HEK293 (cell line): Measurements from ENCODE around the gene DUS3L.

Experiments used
- GLI2 ChIP-seq: fragments of 450-650 bp; formaldehyde crosslinking; IDR thresholded peaks from 2 replicates; pipeline ENCODE4; 2017; ENCODE audit warnings: missing biosample characterization, missing genetic modification characterization, low read depth, borderline replicate concordance
- GLI4 ChIP-seq: fragments of 450-650 bp; formaldehyde crosslinking; IDR thresholded peaks from 2 replicates; pipeline ENCODE4 v1.5.1; 2016; ENCODE audit warnings: missing biosample characterization, missing genetic modification characterization
- KLF9 ChIP-seq: fragments of 450-650 bp; formaldehyde crosslinking; IDR thresholded peaks from 2 replicates; pipeline ENCODE4 v1.5.1; 2016; ENCODE audit warnings: missing biosample characterization, missing genetic modification characterization, low read depth
- SP3 ChIP-seq: fragments of 450-650 bp; formaldehyde crosslinking; IDR thresholded peaks from 2 replicates; pipeline ENCODE4 v1.5.1; 2016; ENCODE audit warnings: missing biosample characterization, missing genetic modification characterization
- TCF7L2 ChIP-seq: IDR thresholded peaks from 2 replicates; pipeline ENCODE4 v1.6.1; 2011; ENCODE audit warnings: low read depth, mild to moderate bottlenecking, inconsistent platforms, low read length, moderate library complexity, borderline replicate concordance
- YY2 ChIP-seq: fragments of 450-650 bp; formaldehyde crosslinking; IDR thresholded peaks from 2 replicates; pipeline ENCODE4 v1.5.1; 2016; ENCODE audit warnings: missing biosample characterization, missing genetic modification characterization
- ZFP69B ChIP-seq: fragments of 450-650 bp; formaldehyde crosslinking; IDR thresholded peaks from 2 replicates; pipeline ENCODE4 v1.5.1; 2016; ENCODE audit warnings: missing biosample characterization, missing genetic modification characterization
- ZNF155 ChIP-seq: fragments of 450-650 bp; formaldehyde crosslinking; IDR thresholded peaks from 2 replicates; pipeline ENCODE4 v1.5.1; 2016; ENCODE audit warnings: missing biosample characterization, missing genetic modification characterization
- ZNF16 ChIP-seq: fragments of 450-650 bp; formaldehyde crosslinking; IDR thresholded peaks from 2 replicates; pipeline ENCODE4 v1.5.1; 2016; ENCODE audit warnings: low read depth, missing biosample characterization, missing genetic modification characterization
- ZNF221 ChIP-seq: fragments of 450-650 bp; formaldehyde crosslinking; IDR thresholded peaks from 2 replicates; pipeline ENCODE4 v1.5.1; 2017; ENCODE audit warnings: missing biosample characterization, missing genetic modification characterization, borderline replicate concordance
- ZNF292 ChIP-seq: fragments of 450-650 bp; formaldehyde crosslinking; IDR thresholded peaks from 2 replicates; pipeline ENCODE4 v1.5.1; 2016; ENCODE audit warnings: low read depth, missing biosample characterization, missing genetic modification characterization, borderline replicate concordance
- ZNF324 ChIP-seq: fragments of 450-650 bp; formaldehyde crosslinking; IDR thresholded peaks from 2 replicates; pipeline ENCODE4 v1.5.1; 2016; ENCODE audit warnings: missing biosample characterization, missing genetic modification characterization
- ZNF354C ChIP-seq: fragments of 450-650 bp; formaldehyde crosslinking; IDR thresholded peaks from 2 replicates; pipeline ENCODE4 v1.5.1; 2016; ENCODE audit warnings: missing biosample characterization, missing genetic modification characterization, low read depth, borderline replicate concordance
- ZNF548 ChIP-seq: fragments of 450-650 bp; formaldehyde crosslinking; IDR thresholded peaks from 2 replicates; pipeline ENCODE4 v1.5.1; 2016; ENCODE audit warnings: missing biosample characterization, missing genetic modification characterization
- ZNF747 ChIP-seq: fragments of 450-650 bp; formaldehyde crosslinking; IDR thresholded peaks from 2 replicates; pipeline ENCODE4 v1.5.1; 2016; ENCODE audit warnings: missing biosample characterization, missing genetic modification characterization
- ZNF791 ChIP-seq: fragments of 450-650 bp; formaldehyde crosslinking; IDR thresholded peaks from 2 replicates; pipeline ENCODE4 v1.5.1; 2016; ENCODE audit warnings: missing biosample characterization, missing genetic modification characterization
- ZXDB ChIP-seq: fragments of 450-650 bp; formaldehyde crosslinking; IDR thresholded peaks from 2 replicates; pipeline ENCODE4 v1.5.1; 2016; ENCODE audit warnings: missing biosample characterization, missing genetic modification characterization
- TF ChIP-seq, protein P1 (sequence below): fragments of 450-650 bp; formaldehyde crosslinking; conservative IDR thresholded peaks from 2 replicates; pipeline ENCODE4 v1.5.1; 2016; ENCODE audit warnings: low read depth, missing biosample characterization, missing genetic modification characterization
- TF ChIP-seq, protein P2 (sequence below): fragments of 450-650 bp; formaldehyde crosslinking; IDR thresholded peaks from 2 replicates; pipeline ENCODE4 v1.5.1; 2016; ENCODE audit warnings: missing biosample characterization, missing genetic modification characterization
- TF ChIP-seq, protein P3 (sequence below): fragments of 450-650 bp; formaldehyde crosslinking; IDR thresholded peaks from 2 replicates; pipeline ENCODE4 v1.5.1; 2016; ENCODE audit warnings: missing biosample characterization, missing genetic modification characterization
- TF ChIP-seq, protein P4 (sequence below): fragments of 450-650 bp; formaldehyde crosslinking; IDR thresholded peaks from 2 replicates; pipeline ENCODE4 v1.5.1; 2016; ENCODE audit warnings: missing biosample characterization, missing genetic modification characterization
- TF ChIP-seq, protein P5 (sequence below): fragments of 450-650 bp; formaldehyde crosslinking; IDR thresholded peaks from 2 replicates; pipeline ENCODE4 v1.5.1; 2016; ENCODE audit warnings: missing biosample characterization, missing genetic modification characterization

The DUS3L gene

DNA sequence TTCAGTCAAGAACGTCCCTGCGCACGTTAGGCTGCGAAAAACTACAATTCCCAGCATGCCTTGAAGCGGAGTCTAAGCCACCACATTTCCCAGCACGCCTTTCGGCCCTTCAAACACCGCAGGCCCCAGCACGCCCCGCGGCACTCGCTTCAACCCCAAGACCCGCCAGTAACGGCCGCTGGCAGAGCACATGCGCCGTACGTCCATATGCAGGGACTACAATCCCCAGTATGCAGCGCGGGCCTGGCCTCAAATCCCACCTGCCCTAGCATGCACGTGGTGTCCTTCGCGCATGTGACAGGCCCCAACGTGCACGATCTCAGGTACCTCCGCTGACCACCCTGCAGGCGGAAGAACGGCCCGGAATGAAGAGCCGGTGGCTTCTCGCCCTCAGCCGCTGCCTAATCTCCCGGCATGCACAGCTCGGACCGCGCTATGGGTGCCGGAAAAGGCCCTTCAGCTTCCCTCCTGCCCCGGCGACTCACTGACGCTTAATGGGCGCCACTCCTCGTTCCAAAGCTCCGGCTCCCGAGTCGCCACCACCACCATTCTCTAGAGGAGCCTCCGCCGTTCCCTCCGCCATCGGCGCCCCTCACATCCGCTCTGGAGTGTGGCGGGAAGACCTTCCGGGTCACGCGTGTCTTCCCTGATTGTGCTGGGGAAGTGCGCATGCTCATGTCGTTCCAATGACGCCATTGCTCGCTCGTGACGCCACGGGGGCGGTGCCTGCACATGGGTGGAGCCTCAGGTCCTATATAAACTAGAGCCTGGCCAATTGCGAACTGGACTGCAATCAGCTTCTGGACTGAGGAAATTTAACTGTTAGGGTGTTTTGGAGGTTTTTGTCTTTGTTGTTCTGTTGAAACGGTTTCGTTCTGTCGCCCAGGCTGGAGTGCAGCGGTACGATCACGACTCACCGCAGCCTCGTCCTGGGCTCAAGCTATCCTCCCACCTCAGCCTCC is at the start of gene DUS3L (continued):
- TF ChIP-seq, protein P1, sequence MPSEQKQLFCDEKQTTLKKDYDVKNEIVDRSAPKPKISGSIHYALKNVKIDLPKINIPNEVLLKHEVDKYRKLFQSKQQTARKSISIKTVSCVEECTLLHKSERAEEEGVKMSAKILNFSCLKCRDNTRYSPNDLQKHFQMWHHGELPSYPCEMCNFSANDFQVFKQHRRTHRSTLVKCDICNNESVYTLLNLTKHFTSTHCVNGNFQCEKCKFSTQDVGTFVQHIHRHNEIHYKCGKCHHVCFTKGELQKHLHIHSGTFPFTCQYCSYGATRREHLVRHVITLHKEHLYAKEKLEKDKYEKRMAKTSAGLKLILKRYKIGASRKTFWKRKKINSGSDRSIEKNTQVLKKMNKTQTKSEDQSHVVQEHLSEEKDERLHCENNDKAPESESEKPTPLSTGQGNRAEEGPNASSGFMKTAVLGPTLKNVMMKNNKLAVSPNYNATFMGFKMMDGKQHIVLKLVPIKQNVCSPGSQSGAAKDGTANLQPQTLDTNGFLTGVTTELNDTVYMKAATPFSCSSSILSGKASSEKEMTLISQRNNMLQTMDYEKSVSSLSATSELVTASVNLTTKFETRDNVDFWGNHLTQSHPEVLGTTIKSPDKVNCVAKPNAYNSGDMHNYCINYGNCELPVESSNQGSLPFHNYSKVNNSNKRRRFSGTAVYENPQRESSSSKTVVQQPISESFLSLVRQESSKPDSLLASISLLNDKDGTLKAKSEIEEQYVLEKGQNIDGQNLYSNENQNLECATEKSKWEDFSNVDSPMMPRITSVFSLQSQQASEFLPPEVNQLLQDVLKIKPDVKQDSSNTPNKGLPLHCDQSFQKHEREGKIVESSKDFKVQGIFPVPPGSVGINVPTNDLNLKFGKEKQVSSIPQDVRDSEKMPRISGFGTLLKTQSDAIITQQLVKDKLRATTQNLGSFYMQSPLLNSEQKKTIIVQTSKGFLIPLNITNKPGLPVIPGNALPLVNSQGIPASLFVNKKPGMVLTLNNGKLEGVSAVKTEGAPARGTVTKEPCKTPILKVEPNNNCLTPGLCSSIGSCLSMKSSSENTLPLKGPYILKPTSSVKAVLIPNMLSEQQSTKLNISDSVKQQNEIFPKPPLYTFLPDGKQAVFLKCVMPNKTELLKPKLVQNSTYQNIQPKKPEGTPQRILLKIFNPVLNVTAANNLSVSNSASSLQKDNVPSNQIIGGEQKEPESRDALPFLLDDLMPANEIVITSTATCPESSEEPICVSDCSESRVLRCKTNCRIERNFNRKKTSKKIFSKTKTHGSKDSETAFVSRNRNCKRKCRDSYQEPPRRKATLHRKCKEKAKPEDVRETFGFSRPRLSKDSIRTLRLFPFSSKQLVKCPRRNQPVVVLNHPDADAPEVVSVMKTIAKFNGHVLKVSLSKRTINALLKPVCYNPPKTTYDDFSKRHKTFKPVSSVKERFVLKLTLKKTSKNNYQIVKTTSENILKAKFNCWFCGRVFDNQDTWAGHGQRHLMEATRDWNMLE: peak; percentile 95
- TF ChIP-seq GLI2 (tag by site-specific recombination): no peak
- no peak for TF ChIP-seq ZNF155 (tag by site-specific recombination)
- no peak for TF ChIP-seq ZNF548 (tag by site-specific recombination)
- peak; percentile 97 for TF ChIP-seq YY2 (tag by site-specific recombination)
- TF ChIP-seq ZNF16 (tag by site-specific recombination): no peak
- no peak for TF ChIP-seq ZNF292 (tag by site-specific recombination)
- TF ChIP-seq ZNF221 (tag by site-specific recombination): no peak
- TF ChIP-seq ZNF354C: no peak
- TF ChIP-seq ZXDB: peak; percentile 97
- TF ChIP-seq ZFP69B (tag by site-specific recombination): peak; percentile 68
- TF ChIP-seq GLI4 (tag by site-specific recombination): no peak
- TF ChIP-seq ZNF747 (tag by site-specific recombination): no peak
- TF ChIP-seq, protein P2, sequence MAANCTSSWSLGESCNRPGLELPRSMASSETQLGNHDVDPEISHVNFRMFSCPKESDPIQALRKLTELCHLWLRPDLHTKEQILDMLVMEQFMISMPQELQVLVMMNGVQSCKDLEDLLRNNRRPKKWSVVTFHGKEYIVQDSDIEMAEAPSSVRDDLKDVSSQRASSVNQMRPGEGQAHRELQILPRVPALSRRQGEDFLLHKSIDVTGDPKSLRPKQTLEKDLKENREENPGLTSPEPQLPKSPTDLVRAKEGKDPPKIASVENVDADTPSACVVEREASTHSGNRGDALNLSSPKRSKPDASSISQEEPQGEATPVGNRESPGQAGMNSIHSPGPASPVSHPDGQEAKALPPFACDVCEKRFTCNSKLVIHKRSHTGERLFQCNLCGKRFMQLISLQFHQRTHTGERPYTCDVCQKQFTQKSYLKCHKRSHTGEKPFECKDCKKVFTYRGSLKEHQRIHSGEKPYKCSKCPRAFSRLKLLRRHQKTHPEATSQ (tag by site-specific recombination): peak; percentile 90
- peak; percentile 64 for TF ChIP-seq KLF9 (tag by site-specific recombination)
- TF ChIP-seq ZNF324 (tag by site-specific recombination): peak; percentile 97
- TF ChIP-seq TCF7L2: peak; percentile 59; the same call in 1 of the 2 replicates
- TF ChIP-seq, protein P3, sequence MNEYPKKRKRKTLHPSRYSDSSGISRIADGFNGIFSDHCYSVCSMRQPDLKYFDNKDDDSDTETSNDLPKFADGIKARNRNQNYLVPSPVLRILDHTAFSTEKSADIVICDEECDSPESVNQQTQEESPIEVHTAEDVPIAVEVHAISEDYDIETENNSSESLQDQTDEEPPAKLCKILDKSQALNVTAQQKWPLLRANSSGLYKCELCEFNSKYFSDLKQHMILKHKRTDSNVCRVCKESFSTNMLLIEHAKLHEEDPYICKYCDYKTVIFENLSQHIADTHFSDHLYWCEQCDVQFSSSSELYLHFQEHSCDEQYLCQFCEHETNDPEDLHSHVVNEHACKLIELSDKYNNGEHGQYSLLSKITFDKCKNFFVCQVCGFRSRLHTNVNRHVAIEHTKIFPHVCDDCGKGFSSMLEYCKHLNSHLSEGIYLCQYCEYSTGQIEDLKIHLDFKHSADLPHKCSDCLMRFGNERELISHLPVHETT (tag by site-specific recombination): peak; percentile 97
- TF ChIP-seq, protein P4, sequence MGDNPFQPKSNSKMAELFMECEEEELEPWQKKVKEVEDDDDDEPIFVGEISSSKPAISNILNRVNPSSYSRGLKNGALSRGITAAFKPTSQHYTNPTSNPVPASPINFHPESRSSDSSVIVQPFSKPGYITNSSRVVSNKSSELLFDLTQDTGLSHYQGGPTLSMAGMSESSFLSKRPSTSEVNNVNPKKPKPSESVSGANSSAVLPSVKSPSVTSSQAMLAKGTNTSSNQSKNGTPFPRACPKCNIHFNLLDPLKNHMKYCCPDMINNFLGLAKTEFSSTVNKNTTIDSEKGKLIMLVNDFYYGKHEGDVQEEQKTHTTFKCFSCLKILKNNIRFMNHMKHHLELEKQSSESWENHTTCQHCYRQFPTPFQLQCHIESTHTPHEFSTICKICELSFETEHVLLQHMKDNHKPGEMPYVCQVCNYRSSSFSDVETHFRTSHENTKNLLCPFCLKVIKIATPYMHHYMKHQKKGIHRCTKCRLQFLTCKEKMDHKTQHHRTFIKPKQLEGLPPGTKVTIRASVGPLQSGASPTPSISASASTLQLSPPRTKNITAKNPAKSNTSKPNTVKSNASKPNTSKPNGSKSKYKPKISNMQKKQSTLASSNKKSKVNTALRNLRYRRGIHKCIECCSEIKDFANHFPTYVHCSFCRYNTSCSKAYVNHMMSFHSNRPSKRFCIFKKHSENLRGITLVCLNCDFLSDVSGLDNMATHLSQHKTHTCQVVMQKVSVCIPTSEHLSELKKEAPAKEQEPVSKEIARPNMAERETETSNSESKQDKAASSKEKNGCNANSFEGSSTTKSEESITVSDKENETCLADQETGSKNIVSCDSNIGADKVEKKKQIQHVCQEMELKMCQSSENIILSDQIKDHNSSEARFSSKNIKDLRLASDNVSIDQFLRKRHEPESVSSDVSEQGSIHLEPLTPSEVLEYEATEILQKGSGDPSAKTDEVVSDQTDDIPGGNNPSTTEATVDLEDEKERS (tag by site-specific recombination): no peak
- peak; percentile 84 for TF ChIP-seq SP3 (tag by site-specific recombination)
- TF ChIP-seq, protein P5, sequence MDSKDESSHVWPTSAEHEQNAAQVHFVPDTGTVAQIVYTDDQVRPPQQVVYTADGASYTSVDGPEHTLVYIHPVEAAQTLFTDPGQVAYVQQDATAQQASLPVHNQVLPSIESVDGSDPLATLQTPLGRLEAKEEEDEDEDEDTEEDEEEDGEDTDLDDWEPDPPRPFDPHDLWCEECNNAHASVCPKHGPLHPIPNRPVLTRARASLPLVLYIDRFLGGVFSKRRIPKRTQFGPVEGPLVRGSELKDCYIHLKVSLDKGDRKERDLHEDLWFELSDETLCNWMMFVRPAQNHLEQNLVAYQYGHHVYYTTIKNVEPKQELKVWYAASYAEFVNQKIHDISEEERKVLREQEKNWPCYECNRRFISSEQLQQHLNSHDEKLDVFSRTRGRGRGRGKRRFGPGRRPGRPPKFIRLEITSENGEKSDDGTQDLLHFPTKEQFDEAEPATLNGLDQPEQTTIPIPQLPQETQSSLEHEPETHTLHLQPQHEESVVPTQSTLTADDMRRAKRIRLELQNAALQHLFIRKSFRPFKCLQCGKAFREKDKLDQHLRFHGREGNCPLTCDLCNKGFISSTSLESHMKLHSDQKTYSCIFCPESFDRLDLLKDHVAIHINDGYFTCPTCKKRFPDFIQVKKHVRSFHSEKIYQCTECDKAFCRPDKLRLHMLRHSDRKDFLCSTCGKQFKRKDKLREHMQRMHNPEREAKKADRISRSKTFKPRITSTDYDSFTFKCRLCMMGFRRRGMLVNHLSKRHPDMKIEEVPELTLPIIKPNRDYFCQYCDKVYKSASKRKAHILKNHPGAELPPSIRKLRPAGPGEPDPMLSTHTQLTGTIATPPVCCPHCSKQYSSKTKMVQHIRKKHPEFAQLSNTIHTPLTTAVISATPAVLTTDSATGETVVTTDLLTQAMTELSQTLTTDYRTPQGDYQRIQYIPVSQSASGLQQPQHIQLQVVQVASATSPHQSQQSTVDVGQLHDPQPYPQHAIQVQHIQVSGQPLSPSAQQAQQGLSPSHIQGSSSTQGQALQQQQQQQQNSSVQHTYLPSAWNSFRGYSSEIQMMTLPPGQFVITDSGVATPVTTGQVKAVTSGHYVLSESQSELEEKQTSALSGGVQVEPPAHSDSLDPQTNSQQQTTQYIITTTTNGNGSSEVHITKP (tag by site-specific recombination): peak; percentile 46; the same call in 1 of the 2 replicates
- no peak for TF ChIP-seq ZNF791
